ENCODE data around the gene TRIML2. TPM values are rescaled to one million over a fixed set of nuclear protein-coding genes. Genes with fewer than 3 reads are reported as not detected.

Gene TRIML2
- total RNA-seq: not detected

GRCh38 chr4:188109157-188109755 lies at the start of gene TRIML2:
TRIML2 (minus strand) TSS chr4:188109603; CDS start chr4:188105368, 4,235 bp downstream.
- POLR2A ChIA-PET: no interaction called here
- CTCF ChIA-PET: interaction anchor here (0.6 kb wide), 1 partner anchor 1116 kb away, joined by 3 read pairs; no protein-coding TSS in a partner anchor

GRCh38 chr4:188158336-188158735 lies 48.9 kb upstream of the TRIML2 start:
- ATAC-seq: no peak
- ChIA-PET CTCF (no interaction called here), POLR2A (no interaction called here)
- intact Hi-C loops (cut with micrococcal nuclease): no loop called here
- H3K27ac Mint-ChIP-seq: no peak overlapping the region
- TF ChIP-seq CTCF (IDR thresholded peaks at IDR 0.05): no peak
- no peak overlapping the region for H3K4me3 Mint-ChIP-seq
- no peaks in the 10 kb centered on the region for H3K36me3 Mint-ChIP-seq (ENCODE audit: low read depth)
- H3K4me1 Mint-ChIP-seq (ENCODE audit: low read depth): no peaks in the 10 kb centered on the region
- H3K9me3 Mint-ChIP-seq: peaks cover 8% of the 10 kb centered on the region
- no peaks in the 10 kb centered on the region for H3K27me3 Mint-ChIP-seq
- no peak for DNase-seq

More at GRCh38 chr4:188109157-188109755, at the start of gene TRIML2:
- Mint-ChIP-seq H3K27ac (no peak within 1 kb of the TSS), H3K36me3 (ENCODE audit: low read depth) (no peaks in the 10 kb centered on the region), H3K4me1 (ENCODE audit: low read depth) (no peaks in the 10 kb centered on the region), H3K4me3 (no peak within 1 kb of the TSS), H3K9me3 (peaks cover 11% of the 10 kb centered on the region), H3K27me3 (no peaks in the 10 kb centered on the region)
- intact Hi-C loops (cut with micrococcal nuclease): no loop called here
- no peak for DNase-seq
- no peak for ATAC-seq
- no peak for TF ChIP-seq CTCF (IDR thresholded peaks at IDR 0.05)

- no peak overlapping the region for H3K4me3 Mint-ChIP-seq
- H3K9me3 Mint-ChIP-seq: peaks cover 8% of the 10 kb centered on the region
- no peak overlapping the region for H3K27ac Mint-ChIP-seq
- TF ChIP-seq CTCF (IDR thresholded peaks at IDR 0.05): no peak
- intact Hi-C loops (cut with micrococcal nuclease): no loop called here
- DNase-seq (no peak), ATAC-seq (no peak)
- ChIA-PET CTCF (no interaction called here), POLR2A (no interaction called here)
- no peaks in the 10 kb centered on the region for H3K27me3 Mint-ChIP-seq
- no peaks in the 10 kb centered on the region for H3K36me3 Mint-ChIP-seq (ENCODE audit: low read depth)
- H3K4me1 Mint-ChIP-seq (ENCODE audit: low read depth): no peaks in the 10 kb centered on the region
Measured at GRCh38 chr4:188154668-188155405, 45.4 kb upstream of the TRIML2 start.

GRCh38 chr4:188147776-188148175 lies 38.4 kb upstream of the TRIML2 start:
- Mint-ChIP-seq H3K36me3 (ENCODE audit: low read depth) (no peaks in the 10 kb centered on the region), H3K9me3 (peaks cover 3% of the 10 kb centered on the region), H3K27ac (no peak overlapping the region), H3K4me1 (ENCODE audit: low read depth) (no peaks in the 10 kb centered on the region), H3K4me3 (no peak overlapping the region), H3K27me3 (no peaks in the 10 kb centered on the region)
- intact Hi-C loops (cut with micrococcal nuclease): no loop called here
- ATAC-seq: no peak
- DNase-seq: no peak
- ChIA-PET POLR2A (no interaction called here), CTCF (no interaction called here)
- no peak for TF ChIP-seq CTCF (IDR thresholded peaks at IDR 0.05)

GRCh38 chr4:188147176-188147575 lies 37.8 kb upstream of the TRIML2 start:
- intact Hi-C loops (cut with micrococcal nuclease): no loop called here
- no peak for TF ChIP-seq CTCF (IDR thresholded peaks at IDR 0.05)
- ChIA-PET CTCF (no interaction called here), POLR2A (no interaction called here)
- peaks cover 3% of the 10 kb centered on the region for H3K9me3 Mint-ChIP-seq
- ATAC-seq (no peak), DNase-seq (no peak)
- H3K4me3 Mint-ChIP-seq: no peak overlapping the region
- no peak overlapping the region for H3K27ac Mint-ChIP-seq
- H3K36me3 Mint-ChIP-seq (ENCODE audit: low read depth): no peaks in the 10 kb centered on the region
- H3K4me1 Mint-ChIP-seq (ENCODE audit: low read depth): no peaks in the 10 kb centered on the region
- H3K27me3 Mint-ChIP-seq: no peaks in the 10 kb centered on the region
